GM19438 (cell line): ENCODE measurements around the gene ADSS1.

Experiments
- ATAC-seq: cut with Tn5 transposase; IDR thresholded peaks from one replicate; pipeline ENCODE4 v1.9.1; 2021; ENCODE audit warnings: low read depth; ENCODE audit not compliant: unreplicated experiment

The ADSS1 gene

GRCh38 chr14:104697892-104698583 lies 26.0 kb upstream of the ADSS1 start:
- ATAC-seq: no peak

- ATAC-seq: no peak
These were observed 25.2 kb upstream of the ADSS1 start for GRCh38 chr14:104698688-104699425.

- no peak for ATAC-seq
These were observed 24.6 kb upstream of the ADSS1 start for GRCh38 chr14:104699426-104699748.

GRCh38 chr14:104700225-104700651 lies 23.8 kb upstream of the ADSS1 start:
- ATAC-seq: no peak

- ATAC-seq: no peak
These were observed 23.2 kb upstream of the ADSS1 start for GRCh38 chr14:104700747-104701217.

- ATAC-seq: no peak
These were observed 22.5 kb upstream of the ADSS1 start for GRCh38 chr14:104701383-104702076.

GRCh38 chr14:104702106-104702505 lies 21.9 kb upstream of the ADSS1 start:
- no peak for ATAC-seq

GRCh38 chr14:104702673-104703072 lies 21.4 kb upstream of the ADSS1 start:
- no peak for ATAC-seq

- no peak for ATAC-seq
These were observed 20.8 kb upstream of the ADSS1 start for GRCh38 chr14:104703269-104703668.

GRCh38 chr14:104704252-104704651 lies 19.8 kb upstream of the ADSS1 start:
- ATAC-seq: no peak

GRCh38 chr14:104705340-104706047 lies 18.5 kb upstream of the ADSS1 start:
- ATAC-seq: no peak

GRCh38 chr14:104706733-104707607 lies 17.1 kb upstream of the ADSS1 start:
- ATAC-seq: no peak

GRCh38 chr14:104707608-104708595 lies 16.1 kb upstream of the ADSS1 start:
- ATAC-seq: no peak

- no peak for ATAC-seq
These were observed 15.3 kb upstream of the ADSS1 start for GRCh38 chr14:104708606-104709268.

GRCh38 chr14:104709387-104710039 lies 14.5 kb upstream of the ADSS1 start:
- no peak for ATAC-seq

GRCh38 chr14:104710071-104710735 lies 13.8 kb upstream of the ADSS1 start:
- no peak for ATAC-seq
